Stimulated activated CD8-positive, alpha-beta memory T cell treated with anti-CD3 and anti-CD28 coated beads, Interleukin-12 subunit alpha, Interleukin-12 subunit beta, amount 100 ng/mL, for 24 hours (primary cell): ENCODE data around the gene SIPA1.
"Not testable (repeated sequence)": the region's sequence is repeated elsewhere in the genome, so short reads cannot be mapped to it uniquely, and the experiment has no call there.

ENCODE experiments used
- DNase-seq: peaks from one replicate; pipeline ENCODE4 v3.0.0-alpha.2; 2020; ENCODE audit errors: extremely low read depth

SIPA1 gene

GRCh38 chr11:65624931-65625627 is 12.8 kb upstream of the SIPA1 start:
- no peak for DNase-seq

GRCh38 chr11:65625628-65626342 is 12.1 kb upstream of the SIPA1 start:
- DNase-seq: no peak

- no peak for DNase-seq
These were observed 10.7 kb upstream of the SIPA1 start for GRCh38 chr11:65627202-65627601.

- DNase-seq: no peak
These were observed 8.3 kb upstream of the SIPA1 start for GRCh38 chr11:65629579-65629978.

- no peak for DNase-seq
These were observed 7.7 kb upstream of the SIPA1 start for GRCh38 chr11:65630215-65630614.

- DNase-seq: no peak
These were observed 4.4 kb upstream of the SIPA1 start for GRCh38 chr11:65633390-65634108.

- DNase-seq: no peak
These were observed 3.8 kb upstream of the SIPA1 start for GRCh38 chr11:65634109-65634436.

- no peak for DNase-seq
These were observed 3.5 kb upstream of the SIPA1 start for GRCh38 chr11:65634440-65634839.

GRCh38 chr11:65634905-65635731 is 2.8 kb upstream of the SIPA1 start:
- DNase-seq: no peak

- DNase-seq: no peak
These were observed 1.5 kb upstream of the SIPA1 start for GRCh38 chr11:65636108-65637031.

- DNase-seq: no peak
These were observed 806 bp upstream of the SIPA1 start for GRCh38 chr11:65637032-65637557.

GRCh38 chr11:65639228-65639597 is 1.3 kb downstream of the SIPA1 start:
- DNase-seq: not testable (repeated sequence)

GRCh38 chr11:65639623-65640482 is 2.0 kb downstream of the SIPA1 start:
- no peak for DNase-seq

GRCh38 chr11:65640483-65641296 is 2.8 kb downstream of the SIPA1 start:
- no peak for DNase-seq

GRCh38 chr11:65641297-65642013 is 3.6 kb downstream of the SIPA1 start:
- DNase-seq: no peak

GRCh38 chr11:65642014-65642671 is 4.2 kb downstream of the SIPA1 start:
- no peak for DNase-seq

GRCh38 chr11:65643971-65644370 is 6.1 kb downstream of the SIPA1 start:
- DNase-seq: no peak

- no peak for DNase-seq
These were observed 6.9 kb downstream of the SIPA1 start for GRCh38 chr11:65644837-65645236.
